AG10803 (cell line): ENCODE data around the gene ELL.

Experiments
- DNase-seq: peaks from one replicate; pipeline ENCODE4 v3.0.0; 2010; ENCODE audit warnings: low read depth
- H3K4me3 ChIP-seq: 2 replicates; pipeline ENCODE4 v1.5.1; 2011; ENCODE audit warnings: mild to moderate bottlenecking, low read length, control low read depth
- CTCF ChIP-seq: conservative IDR thresholded peaks from 2 replicates; pipeline ENCODE4 v1.5.1; 2011; ENCODE audit warnings: mild to moderate bottlenecking, low read length, control low read depth, inconsistent platforms

Gene ELL

GRCh38 chr19:18444513-18444912 is 77.4 kb downstream of the ELL start:
- no peak for DNase-seq
- no peak overlapping the region for H3K4me3 ChIP-seq
- TF ChIP-seq CTCF = no peak

- TF ChIP-seq CTCF = no peak
- no peak for DNase-seq
- no peak overlapping the region for H3K4me3 ChIP-seq
Observed at GRCh38 chr19:18443831-18444230, 78.0 kb downstream of the ELL start.

- no peak for DNase-seq
- TF ChIP-seq CTCF = no peak
Observed at GRCh38 chr19:18443406-18443805, 78.5 kb downstream of the ELL start.

GRCh38 chr19:18442941-18443340 is 78.9 kb downstream of the ELL start:
- TF ChIP-seq CTCF = no peak
- no peak overlapping the region for H3K4me3 ChIP-seq
- DNase-seq = no peak

More at GRCh38 chr19:18443406-18443805, 78.5 kb downstream of the ELL start:
- H3K4me3 ChIP-seq = no peak overlapping the region

GRCh38 chr19:18441804-18442788 is 79.8 kb downstream of the ELL start:
- TF ChIP-seq CTCF = no peak
- DNase-seq = no peak
- no peak overlapping the region for H3K4me3 ChIP-seq

- no peak for TF ChIP-seq CTCF
- DNase-seq = no peak
- H3K4me3 ChIP-seq = no peak overlapping the region
Observed at GRCh38 chr19:18440936-18441803, 80.7 kb downstream of the ELL start.
